Measurements from ENCODE around the gene GLCCI1. TPM values are rescaled to one million over a fixed set of nuclear protein-coding genes. Genes with fewer than 3 reads are reported as not detected.

The GLCCI1 gene
- polyA plus RNA-seq, 1 donor from 2014 or later: 37.2 TPM

- TF ChIP-seq REST (IDR thresholded peaks at IDR 0.05; ENCODE audit: borderline replicate concordance): no peak
- Histone ChIP-seq H3K4me3 (ENCODE audit: low read length) (no peak overlapping the region), H3K4me2 (ENCODE audit: low read length) (no peak overlapping the region), H4K20me1 (ENCODE audit: insufficient read depth) (no peaks in the 10 kb centered on the region), H3K27ac (ENCODE audit: low read length) (no peak overlapping the region), H2AFZ (ENCODE audit: low read depth, low read length) (no peak overlapping the region), H3K79me2 (replicated peaks; ENCODE audit: insufficient read depth, low read length) (peaks cover 4% of the 10 kb centered on the region), H3K36me3 (ENCODE audit: insufficient read depth, low read length) (no peaks in the 10 kb centered on the region), H3K27me3 (ENCODE audit: insufficient read depth, low read depth, low read length) (no peaks in the 10 kb centered on the region), H3K9ac (ENCODE audit: low read length) (no peak overlapping the region), H3K9me2 (ENCODE audit: insufficient read depth, low read length) (no peaks in the 10 kb centered on the region), H3K9me3 (ENCODE audit: low read length) (no peaks in the 10 kb centered on the region), H3F3A (ENCODE audit: insufficient read depth, low read length, poor library complexity, severe bottlenecking) (no peaks in the 10 kb centered on the region)
Observed at GRCh38 chr7:8017423-8017822, 48.8 kb downstream of the GLCCI1 start.

- Histone ChIP-seq H3K9me2 (ENCODE audit: insufficient read depth, low read length) (no peaks in the 10 kb centered on the region), H3K27ac (ENCODE audit: low read length) (no peak overlapping the region), H3K9me3 (ENCODE audit: low read length) (no peaks in the 10 kb centered on the region), H3K9ac (ENCODE audit: low read length) (no peak overlapping the region), H2AFZ (ENCODE audit: low read depth, low read length) (no peak overlapping the region), H3K27me3 (ENCODE audit: insufficient read depth, low read depth, low read length) (no peaks in the 10 kb centered on the region), H3K79me2 (replicated peaks; ENCODE audit: insufficient read depth, low read length) (peaks cover 4% of the 10 kb centered on the region), H4K20me1 (ENCODE audit: insufficient read depth) (no peaks in the 10 kb centered on the region), H3F3A (ENCODE audit: insufficient read depth, low read length, poor library complexity, severe bottlenecking) (no peaks in the 10 kb centered on the region), H3K4me2 (ENCODE audit: low read length) (no peak overlapping the region), H3K36me3 (ENCODE audit: insufficient read depth, low read length) (peaks cover 3% of the 10 kb centered on the region), H3K4me3 (ENCODE audit: low read length) (no peak overlapping the region)
- TF ChIP-seq POLR2AphosphoS5 (IDR thresholded peaks at IDR 0.05) (no peak), RAD21 (conservative IDR thresholded peaks at IDR 0.05) (no peak), CTCF (IDR thresholded peaks at IDR 0.05; ENCODE audit: poor library complexity, severe bottlenecking) (no peak), TAF1 (IDR thresholded peaks at IDR 0.05; ENCODE audit: low read depth) (no peak), MXI1 (conservative IDR thresholded peaks at IDR 0.05; ENCODE audit: poor library complexity, severe bottlenecking) (no peak), SMC3 (conservative IDR thresholded peaks at IDR 0.05; ENCODE audit: poor library complexity) (no peak), EP300 (conservative IDR thresholded peaks at IDR 0.05; ENCODE audit: poor library complexity, severe bottlenecking) (no peak), REST (IDR thresholded peaks at IDR 0.05; ENCODE audit: borderline replicate concordance) (no peak), EZH2 (IDR thresholded peaks at IDR 0.05; ENCODE audit: borderline replicate concordance, insufficient read depth, low read length, poor library complexity, severe bottlenecking) (no peak)
Observed at GRCh38 chr7:8018961-8019360, 50.4 kb downstream of the GLCCI1 start.
